Measurements from ENCODE around the gene LTBR.
A peak's percentile ranks its signal among the peaks of the same experiment; 100 is the strongest.
"Not testable (repeated sequence)": the region's sequence is repeated elsewhere in the genome, so short reads cannot be mapped to it uniquely, and the experiment has no call there.

Gene LTBR

DNA sequence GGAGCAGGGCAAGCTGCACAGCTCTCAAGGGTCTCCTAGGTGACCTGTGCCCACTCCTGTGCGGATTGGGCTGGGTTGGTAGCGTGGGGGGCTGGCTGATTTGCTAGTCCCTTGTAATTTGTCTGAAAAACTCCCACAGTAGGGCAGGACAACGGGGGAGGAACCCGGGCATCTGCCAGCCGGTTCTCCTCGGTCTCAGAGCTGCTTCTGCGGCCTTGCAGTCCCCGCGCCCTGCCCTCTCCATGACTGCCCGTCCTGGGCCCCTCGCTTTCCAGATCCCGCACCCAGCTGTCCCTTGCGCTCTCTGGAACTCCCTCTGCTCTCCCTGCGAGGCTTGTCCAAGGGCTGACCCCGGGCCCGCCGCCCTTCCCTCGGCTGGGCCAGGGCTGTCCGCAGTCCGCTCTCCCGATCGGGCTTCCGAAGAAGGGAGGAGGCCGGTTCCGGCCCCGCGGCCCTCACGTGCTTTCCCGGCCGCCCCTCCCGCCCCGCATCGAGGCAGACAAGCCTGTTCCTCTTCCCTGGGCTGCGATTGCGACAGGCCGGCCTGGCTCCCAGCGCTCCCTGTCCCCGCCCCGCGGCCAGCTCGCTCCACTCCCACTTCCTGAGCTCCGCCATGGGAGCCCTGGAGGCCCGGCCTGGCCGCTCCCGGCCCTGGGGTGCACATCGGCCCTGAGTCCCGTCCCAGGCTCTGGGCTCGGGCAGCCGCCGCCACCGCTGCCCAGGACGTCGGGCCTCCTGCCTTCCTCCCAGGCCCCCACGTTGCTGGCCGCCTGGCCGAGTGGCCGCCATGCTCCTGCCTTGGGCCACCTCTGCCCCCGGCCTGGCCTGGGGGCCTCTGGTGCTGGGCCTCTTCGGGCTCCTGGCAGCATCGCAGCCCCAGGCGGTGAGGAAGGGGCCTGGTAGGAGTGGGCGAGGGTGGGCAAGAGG lies at the start of gene LTBR:
Gene LTBR, plus strand, starts transcription at position 591 of the 927 bp plus-strand sequence. Its CDS starts 197 bp downstream, at position 788.
- DNase-seq: peak; percentile 82

DNA sequence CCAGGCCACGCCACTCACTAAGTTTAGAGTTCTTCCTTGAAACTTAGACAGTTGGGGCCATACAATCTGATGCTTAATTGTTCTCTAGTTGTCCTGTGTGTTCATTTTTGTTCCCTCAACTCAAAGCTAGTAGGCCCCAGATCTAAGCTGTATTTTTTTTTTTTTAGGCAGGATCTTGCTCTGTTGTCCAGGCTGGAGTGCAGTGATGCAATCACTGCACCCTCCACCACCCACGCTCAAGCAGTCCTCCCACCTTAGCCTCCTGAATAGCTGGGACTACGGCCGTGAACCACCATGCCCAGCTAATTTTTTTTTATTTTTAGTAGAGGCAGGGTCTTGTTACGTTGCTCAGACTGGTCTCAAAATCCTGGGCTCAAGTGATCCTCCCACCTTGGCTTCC lies 49.6 kb upstream of the LTBR start:
- DNase-seq: no peak

DNA sequence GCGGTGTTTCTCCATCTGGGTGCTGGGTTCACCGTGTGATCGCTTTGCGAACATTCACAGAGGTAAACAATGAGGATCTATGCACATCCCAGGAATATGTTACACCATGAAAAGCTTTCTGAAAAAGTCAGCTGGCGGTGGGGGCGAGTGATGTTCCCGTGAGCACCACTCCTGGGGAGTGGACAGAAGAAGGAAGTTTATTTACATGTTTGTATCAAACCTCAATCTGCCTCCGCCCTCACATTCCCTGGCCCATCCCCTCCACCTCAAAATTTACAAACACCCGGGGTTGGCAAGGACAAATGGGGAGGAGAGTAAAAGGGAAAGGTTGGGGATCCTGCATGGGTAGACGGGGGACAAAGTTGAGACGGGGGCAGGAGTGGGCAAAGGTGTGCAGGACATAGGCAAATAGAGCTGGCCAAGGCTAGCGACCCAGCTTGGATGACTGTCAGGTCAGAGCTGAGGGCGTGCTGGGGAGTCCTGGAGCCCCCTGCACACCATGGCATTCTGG lies 49.0 kb upstream of the LTBR start:
- no peak for DNase-seq

DNA sequence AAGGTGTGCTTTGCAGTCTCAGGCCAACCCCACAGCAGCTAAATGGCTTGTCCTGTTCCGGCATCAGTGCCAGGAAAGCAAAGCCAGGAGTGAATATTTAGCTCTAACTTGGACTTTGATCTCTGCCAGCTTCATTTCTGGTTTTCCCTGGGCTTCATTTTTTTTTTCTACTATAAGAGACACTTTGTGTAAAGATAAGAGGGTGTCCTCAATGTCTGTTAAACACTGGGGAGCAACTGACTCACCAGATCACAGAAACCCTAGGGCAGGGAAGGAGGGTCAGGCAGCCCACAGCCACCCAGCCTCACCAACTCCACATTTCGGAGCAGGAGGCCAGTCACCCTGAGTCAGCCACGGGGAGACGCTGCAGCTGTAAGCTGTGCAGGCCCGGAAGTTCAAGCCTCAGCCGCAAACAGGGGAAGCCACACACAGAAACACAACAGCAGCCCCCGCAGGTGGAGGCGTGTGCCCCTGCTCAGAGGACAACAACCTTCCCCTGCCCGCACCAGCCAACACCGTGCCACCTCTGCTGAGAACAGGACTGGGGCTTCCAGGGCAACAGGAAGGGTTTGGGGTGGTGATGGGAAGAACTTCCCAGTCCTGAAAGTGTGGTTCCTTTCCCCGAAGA lies 48.4 kb upstream of the LTBR start:
- DNase-seq: peak; percentile 54

DNA sequence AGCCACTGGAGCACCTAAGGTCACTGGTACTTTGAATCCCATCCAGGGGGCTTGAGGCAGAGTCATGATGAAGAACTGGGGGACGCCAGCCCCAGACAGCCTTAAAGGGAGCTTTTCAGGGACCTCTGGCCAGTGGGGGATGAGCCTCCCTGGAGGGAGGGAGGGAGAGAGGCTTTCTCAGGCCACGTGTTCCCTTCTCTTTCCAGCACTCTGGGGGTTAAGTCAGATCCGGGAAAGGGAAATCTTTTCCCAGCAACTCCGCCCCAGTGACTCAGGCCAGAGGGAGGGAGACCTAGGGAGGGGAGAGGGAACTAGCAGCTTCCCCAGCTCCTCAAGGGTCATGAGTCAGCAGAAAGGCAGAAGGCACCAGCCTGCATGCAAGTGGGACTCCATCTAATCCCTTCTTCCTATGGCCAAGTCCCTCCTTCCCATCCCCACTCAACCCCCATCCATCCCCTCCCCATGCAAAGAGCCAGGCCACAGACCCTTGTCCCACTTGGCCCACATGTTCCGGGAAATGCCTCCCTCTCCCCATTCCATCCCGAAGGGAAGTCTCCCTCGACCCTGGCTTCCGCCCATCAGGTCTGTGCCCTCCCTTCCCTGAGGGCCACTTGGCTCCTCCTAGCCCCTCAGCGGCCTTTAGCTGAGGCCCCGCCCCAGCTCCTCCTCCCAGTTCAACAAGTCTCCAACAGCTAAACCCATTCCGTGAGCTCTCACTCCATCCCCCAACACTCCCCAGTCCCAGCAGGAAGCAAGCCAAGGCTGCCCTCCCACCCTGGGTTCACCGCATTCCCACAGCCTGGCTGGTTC lies 47.7 kb upstream of the LTBR start:
- DNase-seq: peak; percentile 92

DNA sequence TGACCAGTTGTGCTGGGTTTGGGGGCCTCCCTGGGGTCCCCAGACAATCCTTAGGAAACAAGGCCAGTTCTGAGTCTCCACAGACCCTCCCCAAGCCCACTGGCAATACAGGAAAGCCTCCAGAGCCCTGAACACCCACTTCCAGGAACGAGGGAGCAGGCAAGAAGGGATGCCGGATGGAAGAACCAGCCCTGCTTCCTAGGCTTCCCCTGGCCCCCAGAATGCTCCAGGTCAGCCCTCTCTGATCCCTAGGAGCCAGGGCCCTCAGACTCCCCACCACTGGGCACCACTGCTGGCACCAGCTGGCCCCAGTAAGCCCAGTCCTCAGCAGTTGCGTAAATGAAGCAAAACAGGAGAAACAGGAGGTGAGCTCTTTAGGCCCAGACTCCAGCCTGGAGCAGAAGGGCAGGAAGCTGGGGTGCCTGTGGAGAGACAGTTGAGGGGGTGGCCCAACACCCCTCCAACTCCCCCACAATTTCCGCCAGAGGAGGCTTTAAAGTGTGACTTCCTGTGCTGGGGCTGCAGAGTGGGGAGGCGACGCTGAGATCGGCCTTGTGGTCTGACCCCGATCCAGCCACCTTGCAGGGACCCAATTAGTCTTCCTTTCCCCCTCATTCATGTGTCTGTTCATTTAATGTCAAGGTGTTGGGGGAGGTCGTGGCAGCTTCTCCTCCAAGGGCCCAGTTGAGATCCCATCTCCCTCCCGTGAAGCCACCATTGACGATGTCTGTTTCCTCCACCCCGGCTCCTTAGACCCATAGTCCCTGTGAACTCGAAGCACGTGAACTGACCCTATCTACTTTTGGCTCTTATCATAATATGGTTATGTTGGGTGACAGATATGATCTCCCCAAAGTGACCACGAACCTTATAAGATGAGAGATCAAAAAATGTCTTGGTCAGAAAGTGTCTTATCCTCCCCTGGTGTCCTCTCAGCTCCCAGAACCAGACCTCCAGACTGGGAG lies 46.8 kb upstream of the LTBR start:
- DNase-seq: no peak

DNA sequence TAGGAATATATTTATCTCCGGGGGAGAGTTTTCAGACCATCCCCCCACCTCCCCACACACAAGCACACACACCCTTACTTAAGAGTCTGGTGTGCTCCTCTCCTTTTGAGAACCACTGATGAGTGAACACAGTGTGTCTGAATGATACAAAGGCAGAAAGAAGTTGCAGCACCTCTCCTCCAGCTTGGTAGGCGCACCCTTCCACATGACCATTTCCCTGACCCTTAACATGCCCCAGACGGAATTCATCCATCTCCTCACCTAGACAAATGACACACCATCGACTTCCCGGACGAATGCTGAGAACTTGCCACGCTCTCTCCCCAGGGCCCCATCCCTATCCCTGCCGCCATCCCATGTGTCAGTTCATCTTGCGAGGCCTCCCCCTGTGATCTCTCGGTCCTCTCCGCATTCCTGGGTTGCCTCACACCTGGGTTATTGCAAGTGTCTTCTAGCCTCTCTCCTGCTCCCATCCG lies 46.0 kb upstream of the LTBR start:
- no peak for DNase-seq

DNA sequence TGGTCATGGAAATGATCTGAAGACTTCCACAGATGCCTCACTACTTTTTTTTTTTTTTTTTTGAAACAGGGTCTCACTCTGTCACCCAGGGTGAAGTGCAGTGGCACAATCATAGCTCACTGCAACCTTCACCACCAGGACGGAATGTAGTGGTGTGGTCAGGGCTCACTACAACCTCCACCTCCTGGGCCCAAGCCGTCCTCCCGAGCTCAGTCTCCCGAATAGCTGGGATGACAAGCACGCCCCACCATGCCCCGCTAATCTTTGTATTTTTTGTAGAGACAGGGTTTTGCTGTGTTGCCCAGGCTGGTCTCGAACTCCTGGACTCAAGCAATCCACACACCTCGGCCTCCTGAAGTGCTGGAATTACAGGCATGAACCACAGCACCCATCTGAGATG lies 45.4 kb upstream of the LTBR start:
- DNase-seq: not testable (repeated sequence)

DNA sequence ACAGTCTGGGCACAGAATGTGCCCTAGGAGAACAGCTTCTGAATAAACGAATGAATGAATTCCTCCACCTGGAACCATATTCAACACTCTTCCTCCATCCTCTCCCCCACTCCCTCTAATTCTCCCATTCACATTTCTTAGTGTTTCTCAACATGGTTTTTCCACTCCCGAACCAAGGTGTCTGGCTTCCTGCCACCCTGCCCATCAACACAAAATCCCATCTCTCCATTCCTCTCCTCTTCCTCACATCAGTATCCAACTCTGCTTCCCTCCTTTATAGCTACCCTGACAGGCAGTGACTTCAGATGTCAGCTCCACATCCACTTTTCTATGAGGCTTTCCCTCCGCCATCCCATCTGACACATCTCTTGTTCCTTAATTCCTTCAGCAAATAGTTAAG lies 45.0 kb upstream of the LTBR start:
- DNase-seq: no peak

DNA sequence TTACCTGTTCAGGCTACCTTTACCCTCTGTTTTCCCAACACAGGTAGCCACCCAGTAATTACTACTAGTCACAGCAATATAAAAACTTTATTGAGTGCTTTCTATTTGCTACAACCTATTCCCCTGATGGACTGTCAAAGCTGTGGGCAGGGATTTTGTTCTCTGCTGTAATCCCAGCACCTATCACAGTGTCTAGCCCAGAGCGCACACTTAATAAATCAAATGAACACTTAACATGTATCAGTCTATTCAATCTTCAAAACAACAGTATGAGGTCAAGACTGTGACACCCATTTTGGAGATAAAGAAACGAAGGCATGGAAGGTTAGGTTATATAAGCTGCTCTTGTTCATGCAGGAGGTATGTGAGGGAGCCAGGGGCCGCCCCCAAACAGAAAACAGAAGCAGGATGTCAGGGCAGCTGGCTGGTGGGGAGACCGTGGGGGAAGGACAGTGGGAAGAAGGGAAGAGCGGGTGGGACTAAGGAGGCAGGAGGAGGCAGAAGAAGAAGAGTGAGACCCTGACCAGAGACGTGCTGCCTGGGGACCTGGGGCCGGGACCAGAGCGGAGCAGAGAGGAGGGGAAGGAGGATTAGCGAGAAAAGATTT lies 43.8 kb upstream of the LTBR start:
- no peak for DNase-seq

DNA sequence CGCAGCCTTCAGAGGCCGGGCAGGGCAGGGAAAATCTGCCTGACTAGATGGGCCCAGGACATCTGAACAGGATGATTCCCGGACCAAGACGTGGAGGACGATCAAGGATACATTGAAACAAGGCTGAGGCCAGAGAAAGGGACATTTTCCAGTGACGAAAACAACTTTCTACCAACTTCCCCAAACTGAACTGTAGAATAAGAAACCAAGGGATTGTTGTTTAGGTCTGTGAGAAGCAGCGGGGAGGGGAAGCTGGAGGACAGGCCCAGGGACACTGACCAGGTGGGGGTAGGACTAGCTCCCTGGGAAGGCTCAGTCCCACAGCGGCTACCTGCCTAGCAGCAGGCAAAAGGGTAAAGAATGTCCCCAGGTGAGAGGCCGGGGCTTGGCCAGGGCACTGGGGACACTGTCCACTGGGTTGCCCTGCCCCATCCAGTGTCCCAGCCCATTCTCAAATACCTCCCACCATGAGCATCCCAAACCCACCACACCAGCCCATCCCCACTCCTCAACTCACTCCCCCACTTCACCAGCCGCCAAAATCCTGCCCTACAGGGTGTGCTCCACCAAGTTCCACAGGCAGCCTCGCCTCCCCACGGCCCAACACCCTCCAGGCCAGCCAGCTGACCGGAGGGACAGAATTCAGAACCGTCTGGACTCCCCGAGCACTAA lies 43.1 kb upstream of the LTBR start:
- no peak for DNase-seq

DNA sequence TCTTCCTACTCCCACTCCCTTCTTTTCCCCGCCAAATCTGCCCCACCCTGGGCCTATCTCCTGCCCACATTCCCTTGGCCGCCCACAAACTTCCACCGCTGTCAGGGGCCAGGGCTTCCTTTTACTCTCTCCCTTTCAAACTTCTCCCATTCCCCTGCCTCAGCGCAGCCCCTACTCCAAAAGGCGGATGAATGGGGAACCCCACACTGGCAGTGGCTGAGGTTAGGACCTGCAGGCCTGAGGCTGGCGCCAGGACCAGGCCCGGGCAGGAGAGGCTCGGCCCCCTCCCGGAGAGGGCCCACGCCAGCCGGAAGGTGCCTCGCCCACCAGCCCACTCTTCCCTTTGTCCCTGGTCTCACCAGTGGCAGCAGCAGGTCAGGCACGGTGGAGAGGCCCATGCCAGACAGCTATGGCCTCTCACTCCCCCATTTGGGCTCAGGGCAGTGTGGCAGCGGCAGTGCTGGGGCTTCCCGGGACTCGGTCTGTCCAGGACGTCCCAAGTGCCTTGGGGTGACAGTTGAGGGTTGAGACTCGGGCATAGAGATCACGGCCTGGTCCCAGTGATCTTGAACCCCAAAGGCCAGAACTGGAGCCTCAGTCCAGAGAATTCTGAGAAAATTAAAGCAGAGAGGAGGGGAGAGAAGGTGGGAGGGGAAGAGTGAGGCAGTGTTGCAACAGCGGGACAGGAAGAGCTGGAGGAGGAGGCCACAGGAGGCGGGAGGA lies 42.4 kb upstream of the LTBR start, which contains the start of gene TNFRSF1A:
Gene TNFRSF1A, minus strand, starts transcription at position 660 of the 723 bp plus-strand sequence. Its CDS starts 262 bp downstream, at position 398.
- DNase-seq: peak; percentile 88

DNA sequence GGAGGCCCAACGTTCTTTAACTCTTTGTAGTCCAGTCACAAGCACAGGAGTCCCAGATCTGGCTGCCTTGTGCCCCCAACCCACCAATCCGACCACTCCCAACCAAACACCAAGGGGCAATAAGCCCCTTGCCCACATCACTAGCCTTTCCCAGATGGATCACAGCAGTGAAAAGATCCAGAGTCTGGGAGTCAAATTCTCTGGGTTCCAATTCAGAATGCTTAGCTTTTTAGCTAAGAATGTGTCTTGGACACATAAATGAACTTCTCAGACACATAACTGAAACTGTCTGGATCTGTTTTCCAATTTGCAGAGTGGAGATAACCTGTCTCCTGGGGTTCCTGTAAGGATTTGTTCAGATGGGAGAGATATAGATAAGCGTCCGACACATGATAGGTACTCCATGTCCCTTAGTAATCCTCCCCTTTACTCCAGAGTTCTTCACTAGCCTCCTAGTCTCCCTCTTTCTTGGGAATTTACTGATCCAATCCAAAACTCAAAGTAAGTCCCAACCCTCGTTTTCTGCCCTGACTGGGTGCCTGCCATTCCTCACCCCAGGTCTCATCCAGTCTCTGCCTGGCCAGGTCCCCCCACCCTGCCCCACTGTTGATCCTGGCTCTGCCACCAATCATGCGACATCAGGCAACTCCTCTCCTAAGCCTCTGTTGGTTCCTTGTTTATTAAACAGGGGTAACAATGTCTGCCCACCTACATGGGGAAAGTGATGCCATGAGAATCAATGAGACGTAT lies 41.6 kb upstream of the LTBR start:
- no peak for DNase-seq

DNA sequence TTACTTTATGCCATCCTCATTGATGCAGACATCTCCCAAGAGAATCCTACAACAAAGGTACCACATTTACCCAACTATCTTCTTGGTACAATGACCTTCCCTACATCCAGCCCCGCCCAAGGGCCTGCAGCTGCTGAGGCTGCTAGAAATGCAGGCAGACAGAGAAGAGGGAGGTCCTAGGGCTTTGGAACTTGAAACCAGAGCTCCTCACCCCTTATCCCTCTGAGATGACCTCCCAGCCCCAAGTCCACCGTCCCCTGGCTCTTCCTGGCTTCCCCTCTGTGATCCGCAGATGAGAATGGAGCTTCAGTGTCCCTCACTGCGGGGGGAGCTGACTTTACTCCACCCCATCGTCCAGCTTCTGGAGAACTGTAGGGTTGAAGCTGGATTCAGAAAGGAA lies 40.4 kb upstream of the LTBR start:
- DNase-seq: no peak

DNA sequence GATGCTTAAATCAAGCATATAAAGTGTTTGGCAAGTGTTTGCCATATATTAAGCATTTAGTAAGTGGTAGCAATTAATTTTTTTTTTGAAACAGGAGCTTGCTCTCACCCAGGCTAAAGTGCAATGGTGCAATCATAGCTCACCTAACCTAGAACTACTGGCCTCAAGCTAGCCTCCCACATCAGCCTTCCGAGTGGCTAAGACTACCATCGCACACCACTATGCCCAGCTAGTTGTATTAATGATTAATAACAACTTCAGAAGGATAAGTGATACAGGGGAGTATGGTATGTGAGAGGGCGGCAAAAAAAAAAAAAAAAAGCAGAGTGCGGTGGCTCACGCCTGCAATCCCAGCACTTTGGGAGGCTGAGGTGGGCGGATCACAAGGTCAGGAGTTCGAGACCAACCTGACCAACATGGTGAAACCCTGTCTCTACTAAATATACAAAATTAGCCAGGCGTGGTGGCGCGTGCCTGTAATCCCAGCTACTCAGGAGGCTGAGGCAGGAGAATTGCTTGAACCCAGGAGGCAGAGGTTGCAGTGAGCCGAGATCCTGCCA lies 39.8 kb upstream of the LTBR start:
- not testable (repeated sequence) for DNase-seq

DNA sequence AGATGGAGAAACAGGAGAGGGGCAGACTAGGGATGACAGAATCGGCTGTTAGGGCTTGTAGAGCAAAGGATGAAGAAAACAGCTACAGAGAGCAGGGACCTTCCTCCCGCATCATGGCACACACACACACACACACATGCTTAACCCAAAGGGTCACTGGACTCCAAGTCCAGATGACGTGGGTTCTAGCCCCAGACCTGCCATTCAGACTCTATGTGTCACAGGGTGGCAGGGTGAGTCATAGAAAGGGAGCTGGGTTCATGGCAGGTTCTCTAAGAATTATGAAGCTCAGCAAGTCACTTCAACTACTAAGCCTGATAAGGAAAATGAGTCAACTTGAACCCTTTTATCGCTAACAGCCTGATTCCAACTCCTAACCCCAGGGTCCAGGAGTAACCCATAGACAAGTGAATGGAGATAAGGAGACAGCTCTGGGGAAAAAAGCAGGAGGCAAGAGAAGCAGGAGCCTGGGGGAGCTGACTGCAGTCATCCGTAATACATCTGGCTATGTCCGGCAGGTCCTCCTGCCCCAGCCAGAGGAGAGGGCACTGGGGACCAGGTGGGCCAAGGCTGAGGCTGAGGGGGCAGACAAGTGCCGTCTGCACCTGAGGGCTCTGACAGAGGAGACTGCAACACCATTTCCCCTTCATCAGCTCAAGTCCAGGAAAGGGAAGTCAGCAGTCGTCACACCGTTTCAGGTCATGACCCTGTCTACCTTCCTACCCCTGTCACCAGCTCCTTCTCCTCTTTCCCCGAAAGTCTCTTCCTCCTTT lies 38.5 kb upstream of the LTBR start:
- no peak for DNase-seq

DNA sequence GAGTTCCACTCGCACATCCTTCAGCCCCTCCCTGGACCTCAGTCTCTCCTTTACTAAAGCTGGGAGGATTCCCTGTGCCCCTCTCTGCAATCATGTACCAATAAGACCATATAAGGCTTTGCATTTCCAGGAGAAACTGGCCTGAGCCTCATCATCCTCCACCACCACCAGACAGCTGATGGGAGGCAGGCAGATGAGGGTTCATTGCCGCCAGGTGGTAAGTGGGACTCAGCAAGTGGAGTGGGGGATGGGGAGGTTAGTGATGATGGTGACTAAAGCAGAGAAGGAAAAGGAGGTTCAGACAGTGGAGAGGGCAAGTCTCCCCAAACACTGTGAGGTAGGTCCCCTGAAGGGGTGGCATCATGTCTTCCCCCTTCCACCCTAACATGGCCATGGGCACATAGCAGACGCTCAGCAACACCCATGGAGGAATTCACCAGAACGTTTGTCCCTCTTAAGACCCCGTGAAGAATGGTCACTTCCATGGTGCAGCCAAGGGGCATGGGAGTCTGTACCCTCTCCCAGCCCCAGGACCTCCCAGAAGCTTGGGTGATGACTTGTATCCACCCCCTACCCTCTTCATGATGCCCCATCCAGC lies 37.6 kb upstream of the LTBR start:
- no peak for DNase-seq

DNA sequence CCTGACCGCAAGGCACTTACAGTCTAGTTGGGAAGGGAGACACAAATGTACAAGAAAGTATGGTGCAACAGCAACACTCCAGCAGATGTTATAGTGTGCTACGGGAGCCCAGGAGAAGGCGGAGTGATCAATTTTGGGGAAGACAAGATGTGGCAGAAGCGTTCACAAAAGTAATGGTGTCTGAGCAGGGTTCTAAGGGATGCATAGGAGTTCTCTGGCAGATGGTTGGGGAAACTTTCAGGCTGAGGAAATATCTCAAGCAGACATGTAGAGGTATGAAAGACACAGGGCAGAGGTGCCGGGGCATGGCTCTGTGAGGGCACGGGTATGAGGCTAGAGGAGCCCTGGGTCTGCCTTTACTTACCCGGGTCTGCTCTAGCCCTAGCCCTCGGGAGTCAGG lies 37.0 kb upstream of the LTBR start:
- no peak for DNase-seq
